Tibial nerve (tissue), 4 donors: ENCODE results near the gene AGGF1. TPM values are rescaled to one million over a fixed set of nuclear protein-coding genes. Genes with fewer than 3 reads are reported as not detected.
"Not testable (repeated sequence)": the region's sequence is repeated elsewhere in the genome, so short reads cannot be mapped to it uniquely, and the experiment has no call there.

ENCODE experiments used
- DNase-seq, 2 donors: peaks; one replicate each; pipeline ENCODE4 v3.0.0-alpha.2; 2019; ENCODE audit warnings: low spot score in 2 of 2
- H3K27ac ChIP-seq, 4 donors: fragments of 200-600 bp; sonication (generic) in 3 of 4; one replicate each; pipeline ENCODE4 v1.5.1; 2017 to 2019; ENCODE audit warnings: mild to moderate bottlenecking in 1 of 4
- H3K27me3 ChIP-seq, 2 donors: fragments of 200-600 bp; sonication (generic) in 1 of 2; one replicate each; pipeline versions ENCODE4 v1.5.1 to v1.6.0; 2017 to 2019
- H3K36me3 ChIP-seq, 3 donors: fragments of 200-600 bp; sonication (generic); one replicate each; pipeline ENCODE4 v1.5.1; 2018 to 2019
- H3K4me1 ChIP-seq, 4 donors: fragments of 200-600 bp; sonication (generic) in 3 of 4; one replicate each; pipeline ENCODE4 v1.5.1; 2017 to 2019
- H3K4me3 ChIP-seq, 4 donors: fragments of 200-600 bp; sonication (generic) in 3 of 4; one replicate each; pipeline ENCODE4 v1.5.1; 2017 to 2019; ENCODE audit warnings: mild to moderate bottlenecking in 1 of 4, moderate library complexity in 1 of 4
- H3K9me3 ChIP-seq, 4 donors: fragments of 200-600 bp; sonication (generic) in 3 of 4; one replicate each; pipeline ENCODE4 v1.5.1; 2017 to 2019
- CTCF ChIP-seq, 5 experiments: fragments of 200-600 bp in 3 of 5; fragments of 450-650 bp in 2 of 5; sonication (generic) in 3 of 5; IDR thresholded peaks; one replicate each; pipeline ENCODE4 v1.5.1; 2016 to 2019; ENCODE audit warnings: antibody characterized with exemption in 5 of 5, mild to moderate bottlenecking in 3 of 5, moderate library complexity in 2 of 5
- EP300 ChIP-seq, 2 donors: sonication (generic); formaldehyde crosslinking; IDR thresholded peaks; one replicate each; pipeline ENCODE4 v1.6.1; 2017; ENCODE audit warnings: antibody characterized with exemption in 2 of 2, mild to moderate bottlenecking in 1 of 2
- POLR2A ChIP-seq, 2 donors: fragments of 450-650 bp; IDR thresholded peaks; one replicate each; pipeline ENCODE4 v1.6.1; 2017; ENCODE audit warnings: antibody characterized with exemption in 2 of 2, mild to moderate bottlenecking in 2 of 2, moderate library complexity in 2 of 2
- whole genome bisulfite sequencing, 2 donors: methylation state at CpG; one replicate each; pipeline ENCODE4 v1.1.5; 2018; 5-methylcytosine and 5-hydroxymethylcytosine counted together
- total RNA-seq, 4 donors: library from RNA; depleted of rRNA; stranded (reverse); fragments of >200 nt; gene quantifications; one replicate each; pipeline ENCODE4 v1.1.0, GENCODE V29; 2016

The AGGF1 gene
- total RNA-seq, 4 donors from 2014 or later = 17.5 to 20.9 (median 18.6) TPM

GRCh38 chr5:77077829-77078176 is 47.6 kb downstream of the AGGF1 start:
- H3K9me3 ChIP-seq = no peaks in the 10 kb centered on the region
- H3K27me3 ChIP-seq = no peaks in the 10 kb centered on the region
- H3K4me3 ChIP-seq = peak overlapping the region; percentile 23 to 74 (median 42)
- H3K27ac ChIP-seq = peak overlapping the region in 2 of 4 donors; percentile 17 to 81
- no peak for DNase-seq
- H3K36me3 ChIP-seq = no peaks in the 10 kb centered on the region
- peaks cover 0 to 11% (median 2%) of the 10 kb centered on the region in 4 donors for H3K4me1 ChIP-seq
- TF ChIP-seq POLR2A (IDR thresholded peaks at IDR 0.05) (no peak), EP300 (IDR thresholded peaks at IDR 0.05) (no peak), CTCF (IDR thresholded peaks at IDR 0.05) (no peak)
- 13 to 16% methylated on average over 12 of the region's 12 CpGs for WGBS, 2 donors

- 89 to 94% methylated on average over 10 to 11 of the region's 11 CpGs for WGBS, 2 donors
- H3K27ac ChIP-seq, DNase-seq, H3K9me3 ChIP-seq, H3K4me3 ChIP-seq, H3K27me3 ChIP-seq: not testable (repeated sequence)
- H3K4me1 ChIP-seq = peaks cover 0 to 12% (median 2%) of the 10 kb centered on the region in 4 donors
- peaks cover 0 to 14% (median 0%) of the 10 kb centered on the region in 3 donors for H3K36me3 ChIP-seq
These were observed 50.3 kb downstream of the AGGF1 start for GRCh38 chr5:77080479-77080878.

GRCh38 chr5:77080905-77081304 is 50.7 kb downstream of the AGGF1 start:
- 65 to 70% methylated on average over 5 of the region's 5 CpGs for WGBS, 2 donors
- Histone ChIP-seq H3K27ac (no peak overlapping the region), H3K4me1 (peaks cover 0 to 16% (median 2%) of the 10 kb centered on the region in 4 donors), H3K27me3 (no peaks in the 10 kb centered on the region), H3K9me3 (no peaks in the 10 kb centered on the region), H3K36me3 (peaks cover 0 to 14% (median 0%) of the 10 kb centered on the region in 3 donors), H3K4me3 (no peak overlapping the region)
- no peak for DNase-seq
- TF ChIP-seq POLR2A (IDR thresholded peaks at IDR 0.05) (no peak), EP300 (IDR thresholded peaks at IDR 0.05) (no peak), CTCF (IDR thresholded peaks at IDR 0.05) (no peak)

GRCh38 chr5:77082280-77082679 is 52.1 kb downstream of the AGGF1 start:
- no peak overlapping the region for H3K27ac ChIP-seq
- no peak for DNase-seq
- no peak for TF ChIP-seq POLR2A (IDR thresholded peaks at IDR 0.05)
- no peak for TF ChIP-seq EP300 (IDR thresholded peaks at IDR 0.05)
- TF ChIP-seq CTCF (IDR thresholded peaks at IDR 0.05) = no peak
- no peak overlapping the region for H3K4me3 ChIP-seq
- H3K9me3 ChIP-seq = no peaks in the 10 kb centered on the region
- no peaks in the 10 kb centered on the region for H3K27me3 ChIP-seq
- 0 to 44% methylated on average over 1 of the region's 1 CpG for WGBS, 2 donors
- peaks cover 0 to 14% (median 0%) of the 10 kb centered on the region in 3 donors for H3K36me3 ChIP-seq
- H3K4me1 ChIP-seq = peaks cover 0 to 16% (median 0%) of the 10 kb centered on the region in 4 donors

GRCh38 chr5:77083088-77083487 is 52.9 kb downstream of the AGGF1 start:
- no peak overlapping the region for H3K4me3 ChIP-seq
- H3K27ac ChIP-seq = no peak overlapping the region
- H3K9me3 ChIP-seq = no peaks in the 10 kb centered on the region
- DNase-seq = no peak
- WGBS, 2 donors = 90 to 96% methylated on average over 6 of the region's 6 CpGs
- H3K27me3 ChIP-seq = no peaks in the 10 kb centered on the region
- H3K4me1 ChIP-seq = peaks cover 0 to 19% (median 4%) of the 10 kb centered on the region in 4 donors
- peaks cover 0 to 14% (median 0%) of the 10 kb centered on the region in 3 donors for H3K36me3 ChIP-seq
- TF ChIP-seq EP300 (IDR thresholded peaks at IDR 0.05) (no peak), CTCF (IDR thresholded peaks at IDR 0.05) (no peak), POLR2A (IDR thresholded peaks at IDR 0.05) (no peak)

GRCh38 chr5:77086368-77086688 is 56.1 kb downstream of the AGGF1 start:
- DNase-seq = no peak
- H3K4me3 ChIP-seq = peak overlapping the region; percentile 56 to 93 (median 75)
- TF ChIP-seq EP300 (IDR thresholded peaks at IDR 0.05) = no peak
- TF ChIP-seq CTCF (IDR thresholded peaks at IDR 0.05) = no peak
- no peak for TF ChIP-seq POLR2A (IDR thresholded peaks at IDR 0.05)
- peaks cover 0 to 14% (median 0%) of the 10 kb centered on the region in 3 donors for H3K36me3 ChIP-seq
- H3K27me3 ChIP-seq = no peaks in the 10 kb centered on the region
- peak overlapping the region; percentile 85 to 92 (median 90) for H3K27ac ChIP-seq
- WGBS, 2 donors = 0% methylated on average over 6 of the region's 6 CpGs
- no peaks in the 10 kb centered on the region for H3K9me3 ChIP-seq
- H3K4me1 ChIP-seq = peaks cover 0 to 23% (median 5%) of the 10 kb centered on the region in 4 donors
